Measurements from ENCODE around the gene SGF29. TPM values are rescaled to one million over a fixed set of nuclear protein-coding genes. Genes with fewer than 3 reads are reported as not detected.
A peak's percentile ranks its signal among the peaks of the same experiment; 100 is the strongest.
"Not testable (repeated sequence)": the region's sequence is repeated elsewhere in the genome, so short reads cannot be mapped to it uniquely, and the experiment has no call there.

The SGF29 gene
- total RNA-seq, 2 donors from 2014 or later = 10.7 to 22.1 TPM

DNA sequence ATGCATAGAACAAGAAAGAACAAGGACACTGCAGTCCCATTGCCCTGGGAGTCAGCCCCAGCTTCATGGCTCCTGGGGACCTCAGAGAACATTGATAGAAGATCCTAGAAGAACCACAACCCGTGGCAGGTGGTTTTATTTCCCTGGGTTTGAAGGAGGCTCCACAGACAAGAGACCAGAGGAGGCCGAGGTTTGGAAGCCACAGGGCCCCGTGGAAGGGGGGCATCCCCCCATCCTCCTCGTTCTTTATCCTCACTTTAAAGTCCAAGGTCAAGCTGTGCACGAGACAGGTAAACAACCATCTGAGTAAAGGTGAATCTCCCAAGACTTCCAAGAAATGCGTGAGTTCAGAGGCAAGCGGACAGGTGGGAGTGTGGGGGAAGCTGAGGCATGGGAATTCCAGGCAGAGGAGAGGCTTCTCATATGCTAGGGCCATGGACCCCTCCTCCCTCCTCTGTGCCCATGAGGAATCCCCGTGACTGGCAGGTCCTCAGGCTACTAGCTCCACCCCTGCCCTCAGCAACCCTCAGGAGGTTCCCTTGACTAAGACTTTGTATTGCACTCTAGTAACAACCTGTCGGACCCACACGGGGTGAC, 57.0 kb downstream of the SGF29 start:
- no peak for ATAC-seq
- H3K27ac Mint-ChIP-seq = peak overlapping the region; percentile 20 to 87
- H3K9me3 Mint-ChIP-seq = no peaks in the 10 kb centered on the region

GRCh38 chr16:28612359-28613280, 58.9 kb downstream of the SGF29 start:
- not testable (repeated sequence) for H3K36me3 Mint-ChIP-seq; H3K27ac Mint-ChIP-seq; H3K9me3 Mint-ChIP-seq; DNase-seq (ENCODE audit: low spot score in 2 of 2)
- ATAC-seq = peak; percentile 89 to 91

More for the DNA sequence above, 57.0 kb downstream of the SGF29 start:
- DNase-seq (ENCODE audit: low spot score in 2 of 2) = no peak
- H3K36me3 Mint-ChIP-seq = no peaks in the 10 kb centered on the region

GRCh38 chr16:28613912-28614311, 60.2 kb downstream of the SGF29 start:
- H3K9me3 Mint-ChIP-seq; H3K36me3 Mint-ChIP-seq; DNase-seq (ENCODE audit: low spot score in 2 of 2); H3K27ac Mint-ChIP-seq: not testable (repeated sequence)
- ATAC-seq = peak in 1 of 2 donors; percentile 5

DNA sequence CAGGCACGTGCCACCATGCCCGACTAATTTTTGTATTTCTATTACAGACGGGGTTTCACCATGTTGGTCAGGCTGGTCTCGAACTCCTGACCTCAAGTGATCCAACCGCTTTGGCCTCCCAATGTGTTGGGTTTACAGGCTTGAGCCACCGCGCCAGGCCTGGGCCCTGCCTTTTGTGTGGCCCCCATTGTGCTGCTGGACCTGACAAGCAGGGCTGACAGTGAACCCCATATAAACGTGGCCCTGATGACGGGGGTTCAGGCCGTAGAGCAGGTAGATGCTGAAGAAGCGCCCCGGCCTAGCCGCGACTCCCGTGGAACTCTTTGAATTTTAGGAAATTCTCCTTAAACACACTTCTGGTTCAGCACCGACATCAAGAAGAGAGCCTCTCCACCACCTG, 60.8 kb downstream of the SGF29 start:
- ATAC-seq; H3K9me3 Mint-ChIP-seq; H3K36me3 Mint-ChIP-seq; DNase-seq (ENCODE audit: low spot score in 2 of 2); H3K27ac Mint-ChIP-seq: not testable (repeated sequence)

GRCh38 chr16:28615486-28616223, 61.9 kb downstream of the SGF29 start:
- not testable (repeated sequence) for ATAC-seq; H3K27ac Mint-ChIP-seq; H3K36me3 Mint-ChIP-seq; DNase-seq (ENCODE audit: low spot score in 2 of 2); H3K9me3 Mint-ChIP-seq

DNA sequence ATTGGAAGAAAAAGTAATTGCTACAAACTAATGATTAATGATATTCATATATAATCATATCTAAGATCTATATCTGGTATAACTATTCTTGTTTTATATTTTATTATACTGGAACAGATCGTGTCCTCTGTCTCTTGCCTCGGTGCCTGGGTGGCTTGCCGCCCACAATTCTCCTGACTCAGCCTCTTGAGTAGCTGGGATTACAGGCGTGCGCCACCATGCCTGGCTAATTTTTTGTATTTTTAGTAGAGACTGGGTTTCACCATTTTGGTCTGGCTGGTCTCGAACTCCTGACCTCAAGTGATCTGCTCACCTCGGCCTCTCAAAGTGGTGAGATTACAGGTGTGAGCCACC, 62.5 kb downstream of the SGF29 start:
- not testable (repeated sequence) for DNase-seq (ENCODE audit: low spot score in 2 of 2); H3K27ac Mint-ChIP-seq; ATAC-seq; H3K36me3 Mint-ChIP-seq; H3K9me3 Mint-ChIP-seq

GRCh38 chr16:28616636-28617035, 62.9 kb downstream of the SGF29 start:
- H3K27ac Mint-ChIP-seq = no peak overlapping the region

GRCh38 chr16:28617874-28618273, 64.2 kb downstream of the SGF29 start:
- no peaks in the 10 kb centered on the region for H3K36me3 Mint-ChIP-seq

More at GRCh38 chr16:28616636-28617035, 62.9 kb downstream of the SGF29 start:
- ATAC-seq (no peak), DNase-seq (ENCODE audit: low spot score in 2 of 2) (no peak)
- Mint-ChIP-seq H3K9me3 (no peaks in the 10 kb centered on the region), H3K36me3 (no peaks in the 10 kb centered on the region)

GRCh38 chr16:28620316-28620715, 66.6 kb downstream of the SGF29 start:
- ATAC-seq; H3K36me3 Mint-ChIP-seq; H3K9me3 Mint-ChIP-seq; DNase-seq (ENCODE audit: low spot score in 2 of 2); H3K27ac Mint-ChIP-seq: not testable (repeated sequence)

More at GRCh38 chr16:28617874-28618273, 64.2 kb downstream of the SGF29 start:
- DNase-seq (ENCODE audit: low spot score in 2 of 2) (no peak), ATAC-seq (no peak)
- no peaks in the 10 kb centered on the region for H3K9me3 Mint-ChIP-seq
- H3K27ac Mint-ChIP-seq = peak overlapping the region in 1 of 2 donors; percentile 88

DNA sequence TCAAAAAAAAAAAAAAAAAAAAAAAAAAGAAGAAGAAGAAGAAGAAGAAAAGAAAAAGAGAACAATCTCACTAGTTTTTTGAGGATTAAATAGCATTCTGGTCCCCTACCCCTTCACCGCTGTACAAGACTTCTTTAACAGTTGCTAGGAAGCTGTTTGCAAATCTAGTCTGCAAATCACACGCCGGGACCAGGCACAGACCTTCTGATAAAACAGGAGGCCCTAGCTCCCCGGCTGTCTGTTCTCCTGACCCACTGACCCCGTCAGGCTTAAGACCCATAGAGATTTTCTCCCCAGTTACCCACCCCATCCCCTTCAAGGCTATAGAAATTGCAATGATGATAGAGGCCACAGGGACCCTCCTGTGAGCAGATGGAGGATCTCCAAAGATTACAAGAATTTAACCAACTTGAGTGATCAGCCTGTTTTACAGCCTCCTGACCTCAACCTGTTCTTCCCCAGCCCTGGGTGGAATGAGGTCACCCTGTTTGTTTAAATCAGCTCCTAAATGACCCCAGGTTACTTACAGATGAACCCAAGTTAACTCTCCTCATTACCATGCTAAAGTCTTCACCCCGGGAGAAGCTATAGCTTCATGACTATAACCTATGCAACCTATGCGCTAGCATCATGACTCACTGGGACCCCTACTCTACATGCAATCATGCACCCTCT, 67.9 kb downstream of the SGF29 start:
- DNase-seq (ENCODE audit: low spot score in 2 of 2) = no peak
- Mint-ChIP-seq H3K27ac (peak overlapping the region in 1 of 2 donors; percentile 84), H3K36me3 (no peaks in the 10 kb centered on the region), H3K9me3 (no peaks in the 10 kb centered on the region)
- no peak for ATAC-seq

DNA sequence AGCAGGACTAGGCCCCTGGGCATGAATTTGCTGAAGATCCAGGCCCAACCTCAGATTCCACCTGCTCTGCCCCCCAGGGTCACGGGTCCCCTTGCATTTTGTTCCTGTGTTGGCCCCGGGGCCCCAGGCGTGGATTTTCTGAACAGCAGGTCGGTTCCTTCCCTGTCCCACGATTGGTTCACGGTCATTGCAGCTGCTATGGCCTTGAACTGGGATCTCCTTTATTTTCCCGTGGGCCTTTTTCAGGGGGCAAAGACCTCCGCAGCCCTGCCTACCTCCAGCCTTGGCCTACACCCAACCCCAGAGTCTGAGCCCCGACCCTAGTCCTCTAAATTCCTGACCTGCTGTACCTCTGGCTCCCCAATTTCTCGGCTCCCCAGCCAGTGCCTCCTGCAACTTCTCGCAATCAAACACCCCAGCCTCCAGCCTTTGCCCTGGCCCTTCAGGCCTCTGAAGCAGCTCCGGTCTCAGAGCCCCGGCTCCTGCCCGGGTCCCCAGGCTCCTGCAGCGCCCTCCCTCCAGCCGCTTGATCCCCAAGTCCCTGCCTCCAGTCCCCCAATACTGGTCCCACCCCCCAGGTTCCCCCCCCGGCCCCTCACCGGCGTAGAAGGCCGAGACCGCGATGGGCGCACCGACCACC, 68.9 kb downstream of the SGF29 start:
- DNase-seq (ENCODE audit: low spot score in 2 of 2); H3K9me3 Mint-ChIP-seq; H3K36me3 Mint-ChIP-seq: not testable (repeated sequence)
- ATAC-seq = peak; percentile 10 to 13
- H3K27ac Mint-ChIP-seq = peak overlapping the region; percentile 74 to 84

DNA sequence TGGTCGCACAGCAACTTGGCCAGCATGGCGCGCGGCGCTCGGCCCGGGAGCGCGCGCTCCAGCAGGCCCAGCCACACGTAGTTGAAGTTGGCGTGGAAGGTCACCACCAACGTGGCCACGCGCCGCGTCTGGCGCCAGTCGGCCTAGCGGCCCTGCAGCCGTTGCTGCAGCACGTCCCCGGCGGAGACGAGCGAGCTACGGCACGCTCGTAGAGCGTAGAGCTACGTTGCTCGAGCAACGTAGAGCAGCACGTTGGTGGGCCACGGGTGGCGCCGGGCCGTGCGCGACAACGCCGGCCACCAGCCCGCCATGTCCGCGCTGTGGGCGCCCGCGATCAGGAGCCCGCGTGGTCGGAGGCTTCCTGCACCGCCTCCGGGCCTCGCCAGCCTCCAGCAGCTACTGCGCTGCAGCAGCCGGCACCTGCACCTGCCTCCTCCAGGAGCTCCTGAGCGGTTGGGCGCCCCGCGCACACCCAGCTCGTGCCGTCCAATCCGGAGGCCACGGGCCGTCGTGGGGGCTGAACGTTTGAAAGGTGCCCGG, 69.5 kb downstream of the SGF29 start:
- ATAC-seq = peak; percentile 94 to 98
- DNase-seq (ENCODE audit: low spot score in 2 of 2) = peak; percentile 72 to 73
- H3K9me3 Mint-ChIP-seq = no peaks in the 10 kb centered on the region
- no peaks in the 10 kb centered on the region for H3K36me3 Mint-ChIP-seq
- H3K27ac Mint-ChIP-seq = peak overlapping the region in 1 of 2 donors; percentile 84

- not testable (repeated sequence) for H3K27ac Mint-ChIP-seq
These were observed 77.2 kb downstream of the SGF29 start for GRCh38 chr16:28630905-28631304.

DNA sequence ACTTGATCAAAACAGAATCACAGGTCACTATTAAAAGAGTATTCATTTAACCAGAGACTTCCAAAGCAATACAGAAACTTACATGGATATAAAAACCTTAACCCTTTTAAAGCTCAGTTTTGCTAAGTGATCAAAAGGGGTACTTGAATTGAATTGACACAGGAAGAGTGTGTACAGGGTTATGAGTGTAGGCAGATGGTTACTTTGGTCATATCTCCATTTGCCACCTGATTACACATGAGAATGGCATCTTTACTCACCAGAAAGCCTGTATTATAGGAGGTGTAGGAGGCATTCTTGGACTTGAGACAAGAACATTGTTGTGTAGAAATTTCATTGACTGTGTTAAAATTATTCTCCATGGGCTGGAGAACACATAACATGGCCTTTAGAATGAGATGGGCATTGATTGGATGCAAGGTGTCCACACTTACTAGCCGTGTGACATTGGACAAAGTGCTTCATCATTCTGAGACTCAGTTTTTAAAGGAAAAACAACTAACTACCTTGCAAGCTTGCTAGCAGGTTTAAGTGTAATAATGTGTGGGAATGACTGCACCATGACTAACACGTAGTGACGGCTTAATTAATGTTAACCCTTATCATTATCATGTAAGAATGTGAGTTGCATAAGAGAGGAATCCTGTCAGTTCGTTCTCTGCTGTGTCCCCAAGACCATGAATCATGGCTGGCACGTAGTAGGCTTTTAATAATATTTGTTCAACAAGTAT, 82.5 kb downstream of the SGF29 start:
- H3K27ac Mint-ChIP-seq; DNase-seq (ENCODE audit: low spot score in 2 of 2); H3K9me3 Mint-ChIP-seq; H3K36me3 Mint-ChIP-seq; ATAC-seq: not testable (repeated sequence)

More at GRCh38 chr16:28630905-28631304, 77.2 kb downstream of the SGF29 start:
- not testable (repeated sequence) for DNase-seq (ENCODE audit: low spot score in 2 of 2); H3K9me3 Mint-ChIP-seq; ATAC-seq; H3K36me3 Mint-ChIP-seq

DNA sequence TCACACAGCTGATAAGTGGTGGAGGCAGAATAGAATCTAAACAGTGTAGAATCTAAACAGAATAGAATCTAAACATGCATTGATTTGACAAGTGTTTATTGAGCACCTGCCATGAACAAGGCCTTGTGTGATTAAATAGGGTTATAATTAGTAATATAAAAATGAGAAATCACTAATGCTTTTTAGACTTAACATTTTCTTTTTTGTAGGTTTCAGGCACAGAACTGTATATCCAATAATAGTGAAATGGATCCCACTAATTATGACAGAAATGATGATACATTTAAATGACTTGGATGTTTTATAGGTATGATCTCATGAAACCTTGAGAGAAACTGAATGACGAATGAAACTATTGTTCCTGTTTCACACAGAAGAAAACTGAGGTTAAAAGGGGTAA, 84.0 kb downstream of the SGF29 start, which contains the start of gene NPIPB8:
NPIPB8 (plus strand) TSS at position 301 of the 400 bp plus-strand sequence. CDS start 296 bp downstream, outside the sequence.
- not testable (repeated sequence) for H3K36me3 Mint-ChIP-seq; ATAC-seq; DNase-seq (ENCODE audit: low spot score in 2 of 2); H3K27ac Mint-ChIP-seq; H3K9me3 Mint-ChIP-seq

Data from activated naive CD4-positive, alpha-beta T cell treated with anti-CD3 and anti-CD28 coated beads, Interleukin-2, amount 50 U/mL, for 72 hours (primary cell).